Stimulated activated CD8-positive, alpha-beta memory T cell treated with anti-CD3 and anti-CD28 coated beads, Interleukin-7, amount 100 ng/mL, for 4 hours (primary cell): Measurements from ENCODE around the gene TMEM181.
"Not testable (repeated sequence)": the region's sequence is repeated elsewhere in the genome, so short reads cannot be mapped to it uniquely, and the experiment has no call there.

Experiments
- DNase-seq, 2 donors: peaks; one replicate each; pipeline ENCODE4 v3.0.0-alpha.2; 2020; ENCODE audit warnings: low read depth in 2 of 2

The TMEM181 gene

GRCh38 chr6:158660333-158660754 lies 100.5 kb downstream of the TMEM181 start:
- no peak for DNase-seq

GRCh38 chr6:158661156-158661685 lies 101.3 kb downstream of the TMEM181 start:
- DNase-seq, result no peak

GRCh38 chr6:158662607-158662953 lies 102.7 kb downstream of the TMEM181 start:
- DNase-seq, result no peak

GRCh38 chr6:158662954-158663624 lies 103.2 kb downstream of the TMEM181 start:
- DNase-seq, result no peak

GRCh38 chr6:158663625-158664165 lies 103.8 kb downstream of the TMEM181 start:
- no peak for DNase-seq

- no peak for DNase-seq
Measured at GRCh38 chr6:158665332-158665731, 105.4 kb downstream of the TMEM181 start.

- DNase-seq, result no peak
Measured at GRCh38 chr6:158666628-158667359, 106.9 kb downstream of the TMEM181 start.

GRCh38 chr6:158667360-158667981 lies 107.6 kb downstream of the TMEM181 start:
- no peak for DNase-seq

- no peak for DNase-seq
Measured at GRCh38 chr6:158668707-158669103, 108.8 kb downstream of the TMEM181 start.

- DNase-seq, result no peak
Measured at GRCh38 chr6:158669145-158670035, 109.5 kb downstream of the TMEM181 start.

- DNase-seq, result not testable (repeated sequence)
Measured at GRCh38 chr6:158672119-158672518, 112.2 kb downstream of the TMEM181 start.

GRCh38 chr6:158672726-158673125 lies 112.8 kb downstream of the TMEM181 start:
- no peak for DNase-seq

- DNase-seq, result no peak
Measured at GRCh38 chr6:158674342-158675131, 114.6 kb downstream of the TMEM181 start.

GRCh38 chr6:158677094-158677493 lies 117.2 kb downstream of the TMEM181 start:
- not testable (repeated sequence) for DNase-seq

- no peak for DNase-seq
Measured at GRCh38 chr6:158677906-158678578, 118.2 kb downstream of the TMEM181 start.

- DNase-seq, result no peak
Measured at GRCh38 chr6:158680015-158680414, 120.1 kb downstream of the TMEM181 start.

- DNase-seq, result no peak
Measured at GRCh38 chr6:158680481-158680880, 120.6 kb downstream of the TMEM181 start.

GRCh38 chr6:158684311-158684710 lies 124.4 kb downstream of the TMEM181 start:
- DNase-seq, result no peak

- no peak for DNase-seq
Measured at GRCh38 chr6:158684745-158685324, 124.9 kb downstream of the TMEM181 start.
